Activated CD8-positive, alpha-beta memory T cell treated with anti-CD3 and anti-CD28 coated beads, Interleukin-2, amount 50 U/mL, for 24 hours (primary cell): Measurements from ENCODE around the gene SEC11A.
"Not testable (repeated sequence)": the region's sequence is repeated elsewhere in the genome, so short reads cannot be mapped to it uniquely, and the experiment has no call there.

Source experiments
- DNase-seq: peaks from one replicate; pipeline ENCODE4 v3.0.0-alpha.2; 2020; ENCODE audit errors: extremely low read depth

SEC11A gene

DNA sequence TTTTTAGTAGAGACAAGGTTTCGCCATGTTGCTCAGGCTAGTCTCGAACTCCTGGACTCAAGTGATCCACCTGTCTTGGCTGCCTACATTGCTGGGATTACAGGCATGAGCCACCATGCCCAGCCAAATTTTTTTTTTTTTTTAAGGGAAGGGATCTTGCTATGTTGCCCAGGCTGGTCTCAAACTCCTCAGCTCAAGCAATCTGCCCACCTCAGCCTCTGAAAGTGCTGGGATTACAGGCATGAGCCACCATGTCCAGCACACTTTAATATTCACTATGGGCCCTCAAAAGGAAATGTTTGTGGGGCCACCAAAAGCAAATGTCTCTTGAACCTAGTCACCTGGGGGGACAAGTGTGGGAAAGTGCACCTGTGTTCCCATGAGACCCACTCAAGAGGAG is 73.3 kb downstream of the SEC11A start:
- not testable (repeated sequence) for DNase-seq

DNA sequence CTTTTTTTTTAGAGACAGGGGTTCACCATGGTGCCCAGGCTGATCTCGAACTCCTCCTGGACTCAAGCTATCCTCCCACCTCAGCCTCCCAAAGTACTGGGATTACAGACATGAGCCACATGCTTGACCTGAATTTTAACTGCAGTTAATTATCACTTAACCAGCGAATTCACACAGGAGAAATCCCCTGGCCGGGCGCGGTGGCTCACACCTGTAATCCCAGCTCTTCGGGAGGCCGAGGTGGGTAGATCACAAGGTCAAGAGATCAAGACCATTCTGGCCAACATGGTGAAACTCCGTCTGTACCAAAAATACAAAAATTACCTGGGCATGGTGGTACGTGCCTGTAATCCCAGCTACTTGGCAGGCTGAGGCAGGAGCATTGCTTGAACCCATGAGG is 74.1 kb downstream of the SEC11A start:
- DNase-seq, result not testable (repeated sequence)

DNA sequence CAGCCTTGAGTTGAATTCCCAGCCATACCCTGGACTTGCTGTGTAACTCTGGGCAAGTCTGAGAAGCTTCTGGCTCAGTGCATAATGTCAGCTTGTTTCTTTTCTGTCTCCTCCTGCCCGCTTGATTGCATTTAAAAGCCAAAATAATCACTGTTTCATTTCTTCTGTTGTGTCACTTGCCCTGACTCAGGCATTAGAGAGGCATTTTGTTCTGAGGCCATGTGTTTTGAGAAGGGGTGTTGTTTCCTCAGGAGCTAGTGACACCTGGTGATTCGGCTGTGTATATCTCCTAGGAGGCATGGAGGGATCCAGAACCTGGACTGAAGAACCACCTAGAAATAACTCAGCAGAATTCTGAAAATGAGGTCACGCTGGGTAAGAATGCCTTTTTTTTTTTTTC is 77.8 kb downstream of the SEC11A start:
- DNase-seq, result no peak

DNA sequence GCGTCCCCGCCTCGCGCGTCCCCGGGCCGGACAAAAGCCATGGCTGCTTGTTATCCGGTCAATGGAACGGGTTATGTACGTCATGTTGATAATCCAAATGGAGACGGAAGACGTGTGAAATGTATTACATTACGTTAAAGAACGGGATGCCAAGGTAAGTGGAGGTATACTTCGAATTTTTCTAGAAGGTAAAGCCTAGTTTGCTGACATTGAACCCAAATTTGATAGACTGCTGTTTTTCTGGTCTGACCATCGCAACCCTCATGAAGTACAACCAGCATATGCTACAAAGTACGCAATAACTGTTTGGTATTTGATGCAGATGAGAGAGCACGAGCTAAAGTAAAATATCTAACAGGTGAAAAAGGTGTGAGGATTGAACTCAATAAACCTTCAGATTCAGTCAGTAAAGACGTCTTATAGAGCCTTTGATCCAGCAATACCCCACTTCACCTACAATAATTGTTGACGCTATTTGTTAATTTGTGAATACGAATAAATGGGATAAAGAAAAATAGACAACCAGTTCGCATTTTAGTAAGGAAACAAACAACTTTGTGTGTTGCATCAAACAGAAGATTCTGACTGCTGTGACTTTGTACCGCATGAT is 81.6 kb downstream of the SEC11A start:
- no peak for DNase-seq

DNA sequence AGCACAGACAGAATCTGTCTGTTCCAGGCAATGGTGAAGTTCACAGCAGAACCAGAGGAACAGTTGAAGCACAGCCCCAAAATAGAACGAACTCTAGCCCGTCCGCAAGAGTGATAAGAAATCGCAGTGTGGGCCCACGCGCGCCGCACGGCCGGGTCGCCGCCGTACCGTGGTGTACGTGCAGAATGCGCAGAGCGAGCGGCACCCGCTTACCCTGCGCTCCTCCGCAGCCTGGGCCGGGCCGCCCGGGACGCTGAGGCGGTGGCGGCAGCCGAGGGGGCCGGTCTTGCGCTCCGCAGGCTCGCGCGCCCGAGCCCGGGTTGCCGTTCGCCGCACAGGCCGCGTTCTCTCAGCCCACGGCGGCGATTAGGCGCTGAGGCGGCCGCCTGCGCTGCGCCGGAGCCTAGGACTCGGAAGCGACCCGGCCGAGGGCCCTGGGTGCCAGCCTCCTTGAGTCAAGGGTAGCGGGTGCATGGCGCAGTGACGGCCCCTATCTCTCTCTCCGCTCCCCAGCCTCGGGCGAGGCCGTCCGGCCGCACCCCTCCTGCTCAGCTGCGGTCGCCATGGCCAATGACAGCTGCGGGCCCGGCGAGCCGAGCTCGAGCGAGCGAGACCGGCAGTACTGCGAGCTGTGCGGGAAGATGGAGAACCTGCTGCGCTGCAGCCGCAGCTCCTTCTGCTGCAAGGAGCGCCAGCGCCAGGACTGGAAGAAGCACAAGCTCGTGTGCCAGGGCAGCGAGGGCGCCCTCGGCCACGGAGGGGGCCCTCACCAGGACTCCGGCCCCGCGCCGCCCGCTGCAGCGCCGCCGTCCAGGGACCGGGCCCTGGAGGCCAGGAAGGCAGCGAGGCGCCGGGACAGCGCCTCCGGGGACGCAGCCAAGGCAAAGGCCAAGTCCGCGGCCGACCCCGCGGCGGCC is 82.4 kb downstream of the SEC11A start:
- DNase-seq, result no peak

DNA sequence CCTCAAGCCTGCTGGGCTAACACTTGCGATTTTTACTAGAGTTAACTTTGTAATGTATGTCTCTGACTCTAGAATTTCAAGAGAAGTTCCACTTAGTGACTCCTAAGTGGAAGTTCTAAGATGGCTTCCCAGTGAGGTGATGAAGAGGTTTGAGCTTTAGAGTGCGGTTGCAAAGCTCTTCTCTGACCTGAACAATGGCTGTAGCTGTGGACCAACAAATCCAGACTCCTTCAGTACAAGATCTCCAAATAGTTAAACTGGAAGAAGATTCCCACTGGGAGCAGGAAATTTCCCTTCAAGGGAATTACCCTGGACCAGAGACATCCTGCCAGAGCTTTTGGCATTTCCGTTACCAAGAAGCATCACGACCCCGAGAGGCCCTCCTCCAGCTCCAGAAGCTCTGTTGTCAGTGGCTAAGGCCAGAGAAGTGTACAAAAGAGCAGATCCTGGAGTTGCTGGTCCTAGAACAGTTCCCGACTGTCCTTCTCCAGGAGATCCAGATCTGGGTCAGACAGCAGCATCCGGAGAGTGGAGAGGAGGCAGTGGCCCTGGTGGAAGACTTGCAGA is 84.2 kb downstream of the SEC11A start:
- no peak for DNase-seq

DNA sequence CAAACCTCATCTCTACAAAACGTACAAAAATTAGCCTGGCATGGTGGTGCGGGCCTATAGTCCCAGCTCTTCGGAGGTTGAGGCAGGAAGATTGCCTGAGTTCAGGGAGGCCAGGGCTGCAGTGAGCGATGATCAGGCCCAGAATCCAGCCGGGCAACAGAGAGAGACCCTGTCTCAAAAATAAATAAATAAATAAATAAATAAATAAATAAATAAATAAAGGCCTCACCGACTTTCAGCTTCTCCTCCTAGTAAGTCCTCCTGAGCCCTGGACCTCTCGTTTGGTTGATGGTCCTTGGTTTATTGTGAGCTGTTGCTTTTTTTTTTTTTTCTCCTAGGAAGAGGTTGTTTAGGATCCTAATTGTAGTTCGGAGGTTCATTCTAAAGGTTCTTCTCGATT is 86.9 kb downstream of the SEC11A start:
- DNase-seq, result no peak

DNA sequence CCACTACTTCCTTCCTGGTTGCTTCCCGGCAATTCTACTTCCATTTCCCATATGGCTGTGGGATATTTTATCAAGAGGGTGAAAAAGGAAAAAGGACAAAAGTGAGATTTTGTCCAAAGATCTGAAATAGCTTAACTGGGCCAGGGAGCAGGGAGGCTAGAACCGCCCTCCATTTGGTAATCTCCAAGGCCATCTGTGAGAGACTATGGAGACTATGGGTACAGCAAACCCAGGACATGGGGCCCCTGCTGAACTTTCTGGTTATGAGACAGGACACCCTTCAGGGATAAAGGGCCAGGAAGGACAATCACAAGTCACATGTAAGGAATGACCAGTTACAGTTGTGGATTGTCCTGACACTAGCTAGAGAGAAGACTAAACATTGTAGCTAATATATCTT is 90.8 kb downstream of the SEC11A start:
- no peak for DNase-seq

DNA sequence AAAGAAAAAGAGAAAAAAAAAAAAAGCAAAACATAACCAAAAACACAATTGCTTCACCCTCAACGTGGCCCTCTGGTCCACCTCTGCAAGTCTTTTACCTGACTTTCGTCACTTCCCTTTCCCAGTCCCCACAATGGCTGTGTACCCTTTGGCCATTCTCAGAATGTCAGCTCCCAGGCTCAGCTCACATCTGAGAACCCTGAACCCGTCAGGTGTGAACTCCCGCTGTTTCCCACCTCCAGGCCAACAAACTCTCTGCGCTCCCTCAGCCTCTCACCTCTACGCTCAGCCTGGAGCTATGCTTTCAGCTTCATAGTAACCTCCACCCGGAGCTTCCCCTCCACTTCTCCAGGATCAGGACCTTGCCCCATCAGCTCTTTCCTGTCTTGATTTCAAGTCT is 91.6 kb downstream of the SEC11A start:
- DNase-seq, result no peak

DNA sequence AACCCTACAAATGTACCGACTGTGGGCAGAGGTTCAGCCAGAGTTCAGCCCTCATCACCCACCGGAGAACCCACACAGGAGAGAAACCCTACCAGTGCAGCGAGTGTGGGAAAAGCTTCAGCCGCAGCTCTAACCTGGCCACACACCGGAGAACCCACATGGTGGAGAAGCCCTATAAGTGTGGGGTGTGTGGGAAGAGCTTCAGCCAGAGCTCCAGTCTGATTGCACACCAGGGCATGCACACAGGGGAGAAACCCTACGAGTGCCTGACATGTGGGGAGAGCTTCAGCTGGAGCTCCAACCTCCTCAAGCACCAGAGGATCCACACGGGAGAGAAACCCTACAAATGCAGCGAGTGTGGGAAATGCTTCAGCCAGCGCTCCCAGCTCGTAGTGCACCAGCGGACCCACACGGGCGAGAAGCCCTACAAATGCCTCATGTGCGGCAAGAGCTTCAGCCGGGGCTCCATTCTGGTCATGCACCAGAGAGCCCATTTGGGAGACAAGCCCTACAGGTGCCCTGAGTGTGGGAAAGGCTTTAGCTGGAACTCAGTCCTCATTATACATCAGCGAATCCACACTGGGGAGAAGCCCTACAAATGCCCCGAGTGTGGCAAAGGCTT is 94.5 kb downstream of the SEC11A start:
- no peak for DNase-seq

DNA sequence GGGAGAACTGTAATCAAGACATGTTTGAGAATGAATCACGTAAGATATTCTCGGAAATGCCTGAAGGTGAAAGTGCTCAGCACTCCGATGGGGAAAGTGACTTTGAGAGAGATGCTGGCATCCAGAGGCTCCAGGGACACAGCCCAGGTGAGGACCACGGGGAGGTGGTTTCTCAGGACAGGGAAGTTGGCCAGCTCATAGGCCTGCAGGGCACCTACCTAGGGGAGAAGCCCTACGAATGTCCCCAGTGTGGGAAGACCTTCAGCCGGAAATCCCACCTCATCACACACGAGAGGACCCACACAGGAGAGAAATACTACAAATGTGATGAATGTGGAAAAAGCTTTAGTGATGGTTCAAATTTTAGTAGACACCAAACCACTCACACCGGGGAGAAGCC is 95.3 kb downstream of the SEC11A start:
- DNase-seq, result no peak
